Activated CD4-positive, CD25-positive, alpha-beta regulatory T cell treated with anti-CD3 and anti-CD28 coated beads, Interleukin-2, amount 50 U/mL, for 72 hours (primary cell): ENCODE data around the gene SNAP25.

Experiments used
- DNase-seq: peaks from one replicate; pipeline ENCODE4 v3.0.0; 2021

The SNAP25 gene

GRCh38 chr20:10336959-10337729, 118.5 kb downstream of the SNAP25 start:
- no peak for DNase-seq

DNA sequence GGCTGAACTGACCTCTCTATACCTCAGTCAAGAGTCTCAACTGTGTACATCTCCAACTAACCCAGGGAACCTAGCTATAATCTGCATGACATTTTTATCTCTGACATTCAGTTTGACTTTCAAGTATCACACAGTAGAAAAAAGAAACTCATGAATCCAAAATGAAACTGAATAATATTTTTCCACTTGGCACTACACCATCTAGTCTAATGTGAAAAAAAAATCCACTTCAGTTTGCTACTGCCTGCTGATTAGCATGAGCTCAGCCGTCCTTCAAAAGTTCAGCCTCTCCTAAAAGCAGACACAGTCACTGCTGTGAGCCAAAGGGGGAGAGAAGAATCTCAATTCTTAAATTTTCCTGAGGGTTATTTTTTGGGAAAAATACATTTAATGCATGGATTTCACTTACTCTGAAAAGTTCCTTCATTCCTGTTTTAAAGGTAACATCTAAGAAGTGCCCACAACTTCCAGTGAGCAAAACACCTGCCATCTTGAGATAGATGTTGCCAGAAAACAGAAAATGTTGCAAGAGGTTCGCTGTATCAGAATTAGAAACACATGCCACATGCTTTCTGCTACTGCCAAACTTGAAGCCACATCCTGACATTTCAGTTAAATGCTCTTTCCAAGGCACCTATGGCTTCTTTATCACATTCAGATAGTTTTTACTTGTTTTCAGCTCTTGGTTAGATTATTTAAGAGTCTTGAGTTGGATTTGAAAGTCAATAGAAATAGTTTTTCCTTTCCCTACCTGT, 120.0 kb downstream of the SNAP25 start:
- no peak for DNase-seq

DNA sequence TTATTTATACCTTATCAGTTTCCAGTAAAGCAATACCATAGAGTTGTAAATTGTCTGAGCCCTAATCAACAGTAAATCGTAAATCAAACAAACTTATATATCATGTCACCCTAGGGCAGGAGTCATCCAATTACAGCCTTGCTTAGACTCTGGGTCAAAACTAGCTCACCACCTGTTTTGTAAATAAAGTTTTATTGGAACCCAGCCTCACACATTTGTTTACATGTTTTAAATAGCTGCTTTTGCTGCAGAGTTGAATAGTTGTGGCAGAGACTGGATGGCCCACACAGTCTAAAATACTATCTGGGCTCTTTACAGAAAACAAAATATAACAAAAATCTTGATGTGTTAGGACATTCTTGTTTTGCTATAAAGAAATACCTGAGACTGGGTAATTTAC, 121.0 kb downstream of the SNAP25 start:
- no peak for DNase-seq

DNA sequence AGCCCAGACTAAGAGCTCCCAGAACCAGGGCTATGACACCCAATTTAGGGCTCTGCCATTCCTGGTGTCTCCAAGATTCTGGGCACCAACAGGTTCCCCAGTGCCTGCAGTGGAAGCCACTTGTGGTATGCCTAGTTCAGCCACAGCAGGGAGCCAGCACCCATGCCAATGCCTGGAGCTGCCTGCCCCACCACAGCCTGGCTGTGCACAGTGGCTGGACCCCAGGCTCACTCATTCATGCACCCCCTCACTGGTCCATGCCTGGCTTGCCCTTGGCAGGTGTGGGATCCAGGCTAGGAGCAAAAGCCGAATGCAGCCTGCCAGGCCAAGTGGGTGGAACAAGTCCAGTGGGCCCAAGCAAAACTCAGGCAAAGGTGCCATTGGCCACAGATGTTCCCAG, 123.5 kb downstream of the SNAP25 start:
- no peak for DNase-seq

DNA sequence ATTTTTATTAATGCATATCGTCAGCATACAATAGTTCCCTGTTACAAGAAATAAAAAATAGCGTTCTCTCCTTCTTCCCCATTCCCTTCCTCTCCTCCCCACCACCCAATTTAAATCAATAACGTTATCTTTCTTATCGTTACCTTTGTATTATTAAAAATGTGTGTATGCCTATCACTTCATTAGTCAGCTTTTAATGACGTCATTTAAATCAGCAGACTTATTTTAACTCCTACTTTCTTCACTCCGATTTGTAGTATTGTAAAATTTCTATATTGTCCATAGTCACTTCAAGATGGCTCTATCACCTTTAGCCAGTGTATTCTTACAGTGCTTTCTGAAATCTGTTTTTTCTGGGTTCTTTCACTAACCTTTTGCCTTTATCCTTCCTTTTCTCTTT, 126.3 kb downstream of the SNAP25 start:
- DNase-seq, result no peak

DNA sequence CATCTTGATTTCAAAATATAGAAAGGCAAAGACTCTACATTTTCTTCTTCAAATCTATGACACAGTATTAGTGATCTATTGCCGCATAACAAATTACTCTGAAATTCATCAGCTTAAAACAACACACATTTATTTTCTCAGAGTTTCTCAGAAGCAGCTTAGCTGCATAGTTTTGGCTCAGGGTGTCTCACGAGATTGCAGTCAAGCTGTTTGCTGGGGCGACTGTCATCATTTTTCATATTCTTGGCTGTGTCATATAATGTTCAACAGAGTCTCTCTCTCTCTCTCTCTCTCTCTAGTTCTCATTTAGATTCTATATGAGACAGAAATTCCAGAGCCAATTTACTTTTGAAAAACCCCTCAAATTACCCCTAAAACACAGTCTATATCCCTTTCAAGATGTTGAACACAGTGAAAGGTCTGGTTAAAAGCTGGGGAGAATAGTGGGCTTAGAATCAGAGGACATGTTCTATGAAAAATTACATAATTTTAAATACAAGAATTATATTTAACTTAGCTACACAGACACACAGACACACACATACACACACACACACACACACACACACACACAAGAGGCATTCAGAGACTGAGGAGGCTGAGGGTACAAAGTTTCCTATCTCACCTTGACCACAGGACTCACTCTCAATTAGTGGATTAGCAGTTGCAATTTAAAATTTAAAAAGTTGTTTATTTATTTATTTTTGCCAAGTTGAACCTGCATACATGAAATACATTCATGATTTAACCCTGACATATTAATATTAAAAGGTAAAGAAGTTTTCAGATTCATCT, 128.7 kb downstream of the SNAP25 start:
- no peak for DNase-seq

DNA sequence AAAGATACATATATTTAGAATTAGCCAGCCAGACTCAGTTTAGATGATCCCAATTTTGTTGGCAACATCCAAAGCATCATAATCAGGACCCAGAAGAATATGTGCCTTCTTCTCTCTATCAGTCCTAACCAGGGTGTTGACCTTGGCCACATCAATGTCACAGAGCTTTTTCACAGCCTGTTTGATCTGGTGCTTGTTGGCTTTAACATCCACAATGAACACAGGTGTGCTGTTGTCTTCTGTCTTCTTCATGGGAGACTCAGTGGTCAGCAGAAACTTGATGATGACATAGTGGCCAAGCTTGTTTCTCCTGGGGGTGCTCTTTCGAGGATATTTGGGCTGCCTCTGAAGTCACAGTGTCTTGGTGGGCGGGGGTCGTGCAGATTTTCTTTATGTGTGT, 130.5 kb downstream of the SNAP25 start:
- DNase-seq, result no peak

- no peak for DNase-seq
These were observed 131.7 kb downstream of the SNAP25 start for GRCh38 chr20:10350188-10350842.

GRCh38 chr20:10352934-10353824, 134.5 kb downstream of the SNAP25 start:
- no peak for DNase-seq

DNA sequence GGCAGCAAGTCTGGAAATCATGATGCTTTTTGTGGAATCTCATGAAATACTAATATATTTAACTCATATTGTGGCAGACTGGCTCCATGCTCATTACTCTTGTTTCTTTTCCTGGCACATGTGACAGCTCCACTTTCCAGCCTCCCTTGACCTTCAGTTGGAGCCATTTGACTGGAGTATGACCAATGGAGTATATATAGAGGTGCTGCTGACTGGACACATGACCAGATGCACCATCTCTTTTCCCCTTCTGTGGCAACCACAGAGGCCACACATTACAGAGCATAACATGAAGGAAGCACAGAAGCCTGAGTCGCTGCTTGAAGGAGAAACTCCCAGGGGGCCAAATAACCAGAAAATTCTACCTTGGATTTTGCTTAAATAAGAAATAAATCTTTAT, 138.0 kb downstream of the SNAP25 start:
- no peak for DNase-seq
